AG20443 (cell line): ENCODE results near the gene TGIF2.
"Not testable (repeated sequence)": the region's sequence is repeated elsewhere in the genome, so short reads cannot be mapped to it uniquely, and the experiment has no call there.

Experiments
- DNase-seq: peaks from one replicate; pipeline ENCODE4 v3.0.0; 2012; ENCODE audit warnings: low spot score, mixed read lengths

TGIF2 gene

GRCh38 chr20:36579996-36580545, 6.7 kb downstream of the TGIF2 start:
- DNase-seq = no peak

- no peak for DNase-seq
These were observed 8.9 kb downstream of the TGIF2 start for GRCh38 chr20:36582322-36582721.

- DNase-seq = no peak
These were observed 9.4 kb downstream of the TGIF2 start for GRCh38 chr20:36582821-36583220.

GRCh38 chr20:36584018-36584481, 10.7 kb downstream of the TGIF2 start:
- no peak for DNase-seq

- DNase-seq = peak; percentile 59
These were observed 12.2 kb downstream of the TGIF2 start for GRCh38 chr20:36585410-36586125.

- DNase-seq = no peak
These were observed 14.1 kb downstream of the TGIF2 start for GRCh38 chr20:36587388-36588070.

- no peak for DNase-seq
These were observed 17.9 kb downstream of the TGIF2 start for GRCh38 chr20:36591281-36591680.

- peak; percentile 56 for DNase-seq
These were observed 18.7 kb downstream of the TGIF2 start for GRCh38 chr20:36591854-36592641.

- no peak for DNase-seq
These were observed 20.0 kb downstream of the TGIF2 start for GRCh38 chr20:36593347-36593929.

GRCh38 chr20:36599912-36600345, 26.5 kb downstream of the TGIF2 start:
- no peak for DNase-seq

GRCh38 chr20:36601540-36601939, 28.1 kb downstream of the TGIF2 start:
- no peak for DNase-seq

GRCh38 chr20:36604952-36605398, 31.6 kb downstream of the TGIF2 start:
- DNase-seq = no peak

GRCh38 chr20:36605399-36606157, 32.2 kb downstream of the TGIF2 start, which contains the start of gene RAB5IF:
Gene RAB5IF, plus strand, starts transcription at chr20:36605779. Its CDS starts 173 bp downstream, at chr20:36605952.
- DNase-seq = peak; percentile 98

- no peak for DNase-seq
These were observed 33.0 kb downstream of the TGIF2 start for GRCh38 chr20:36606158-36607066.

GRCh38 chr20:36607586-36608387, 34.4 kb downstream of the TGIF2 start:
- no peak for DNase-seq

- not testable (repeated sequence) for DNase-seq
These were observed 35.0 kb downstream of the TGIF2 start for GRCh38 chr20:36608388-36608728.

GRCh38 chr20:36611625-36612024, 38.2 kb downstream of the TGIF2 start:
- no peak for DNase-seq

- DNase-seq = no peak
These were observed 40.6 kb downstream of the TGIF2 start for GRCh38 chr20:36613974-36614373.
